Effector memory CD4-positive, alpha-beta T cell (primary cell): ENCODE results near the gene POLRMT.

Experiments
- DNase-seq, 3 donors: peaks; one replicate each; pipeline ENCODE4 v3.0.0-alpha.2; 2020
- H3K27ac ChIP-seq: 2 replicates; pipeline ENCODE4 v1.7.0; 2013; ENCODE audit warnings: mild to moderate bottlenecking, low read length, moderate library complexity; ENCODE audit not compliant: insufficient read depth, poor library complexity, severe bottlenecking
- H3K27me3 ChIP-seq: replicated peaks from 2 replicates; pipeline ENCODE4 v1.7.0; 2013; ENCODE audit warnings: mild to moderate bottlenecking, low read length; ENCODE audit not compliant: insufficient read depth, control insufficient read depth, poor library complexity, severe bottlenecking
- H3K36me3 ChIP-seq: 2 replicates; pipeline ENCODE4 v1.7.0; 2013; ENCODE audit warnings: mild to moderate bottlenecking, low read length, moderate library complexity; ENCODE audit not compliant: control insufficient read depth, insufficient read depth
- H3K4me1 ChIP-seq: 2 replicates; pipeline ENCODE4 v1.7.0; 2013; ENCODE audit warnings: low read length, mild to moderate bottlenecking; ENCODE audit not compliant: control insufficient read depth, insufficient read depth, poor library complexity, severe bottlenecking
- H3K4me3 ChIP-seq: 2 replicates; pipeline ENCODE4 v1.7.0; 2013; ENCODE audit warnings: low read length, low read depth, mild to moderate bottlenecking; ENCODE audit not compliant: insufficient read depth, poor library complexity, severe bottlenecking
- H3K9me3 ChIP-seq: 2 replicates; pipeline ENCODE4 v1.7.0; 2013; ENCODE audit warnings: mild to moderate bottlenecking, low read length, moderate library complexity; ENCODE audit not compliant: control insufficient read depth

The POLRMT gene

DNA sequence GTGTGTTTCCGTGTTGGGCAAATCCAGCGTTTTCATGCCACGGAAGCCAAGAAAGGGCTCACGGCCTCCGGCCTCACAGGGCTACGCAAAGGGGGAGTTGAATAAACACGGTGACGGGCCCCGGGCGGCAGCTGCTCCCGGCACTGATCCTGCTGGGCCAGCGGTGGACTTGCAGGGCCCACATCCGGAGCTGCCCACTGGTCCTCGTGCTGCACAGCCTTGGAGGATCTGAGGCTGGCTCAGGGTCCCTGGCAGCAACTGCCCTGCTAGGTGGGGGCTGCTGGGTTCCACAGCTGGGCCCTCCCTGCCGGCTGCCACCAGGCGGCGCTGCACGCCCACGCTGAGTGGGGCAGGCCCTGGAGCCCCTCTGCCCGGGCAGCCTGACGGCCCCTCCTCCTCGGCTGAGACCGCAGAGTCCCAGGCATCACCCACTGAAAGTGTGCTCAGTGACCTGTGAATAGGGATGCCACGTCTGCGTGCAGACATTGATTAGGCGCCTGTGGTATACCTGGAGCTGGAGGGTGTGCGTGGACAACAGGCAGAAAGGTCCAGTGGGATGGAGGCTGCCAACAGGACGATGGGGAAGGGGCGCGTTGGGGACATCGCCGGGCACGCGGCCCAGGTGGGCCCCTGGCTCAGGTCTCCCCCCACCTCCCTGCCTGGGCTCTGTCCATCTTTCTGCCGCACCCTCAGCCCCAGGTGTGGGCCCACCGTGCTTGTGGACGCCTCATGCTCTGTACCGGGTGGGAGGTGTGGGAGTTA, 48.9 kb downstream of the POLRMT start:
- Histone ChIP-seq H3K4me1 (peaks cover 17% of the 10 kb centered on the region), H3K27ac (no peak overlapping the region)

DNA sequence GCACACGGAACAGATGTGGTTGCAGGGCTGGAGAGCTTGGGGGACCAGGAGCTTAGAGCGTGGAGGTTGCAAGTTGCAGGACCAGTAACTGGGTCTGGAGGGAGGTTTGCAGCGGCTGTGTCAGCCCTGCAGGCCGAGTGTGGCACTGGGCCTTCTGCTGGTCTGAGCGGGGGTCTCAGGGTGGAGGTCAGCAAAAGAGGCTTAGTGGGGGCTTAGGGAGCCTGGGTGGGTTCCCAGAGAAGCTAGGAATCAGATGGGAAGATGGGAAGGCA, 49.4 kb downstream of the POLRMT start:
- no peak overlapping the region for H3K4me3 ChIP-seq
- peaks cover 36% of the 10 kb centered on the region for H3K36me3 ChIP-seq
- peaks cover 12% of the 10 kb centered on the region for H3K4me1 ChIP-seq
- DNase-seq, result no peak
- peaks cover 4% of the 10 kb centered on the region for H3K27me3 ChIP-seq
- H3K27ac ChIP-seq, result no peak overlapping the region
- no peaks in the 10 kb centered on the region for H3K9me3 ChIP-seq

More for the DNA sequence above, 48.9 kb downstream of the POLRMT start:
- Histone ChIP-seq H3K4me3 (no peak overlapping the region), H3K9me3 (no peaks in the 10 kb centered on the region), H3K36me3 (peaks cover 31% of the 10 kb centered on the region), H3K27me3 (peaks cover 9% of the 10 kb centered on the region)
- peak; percentile 32 to 49 (median 38) for DNase-seq

DNA sequence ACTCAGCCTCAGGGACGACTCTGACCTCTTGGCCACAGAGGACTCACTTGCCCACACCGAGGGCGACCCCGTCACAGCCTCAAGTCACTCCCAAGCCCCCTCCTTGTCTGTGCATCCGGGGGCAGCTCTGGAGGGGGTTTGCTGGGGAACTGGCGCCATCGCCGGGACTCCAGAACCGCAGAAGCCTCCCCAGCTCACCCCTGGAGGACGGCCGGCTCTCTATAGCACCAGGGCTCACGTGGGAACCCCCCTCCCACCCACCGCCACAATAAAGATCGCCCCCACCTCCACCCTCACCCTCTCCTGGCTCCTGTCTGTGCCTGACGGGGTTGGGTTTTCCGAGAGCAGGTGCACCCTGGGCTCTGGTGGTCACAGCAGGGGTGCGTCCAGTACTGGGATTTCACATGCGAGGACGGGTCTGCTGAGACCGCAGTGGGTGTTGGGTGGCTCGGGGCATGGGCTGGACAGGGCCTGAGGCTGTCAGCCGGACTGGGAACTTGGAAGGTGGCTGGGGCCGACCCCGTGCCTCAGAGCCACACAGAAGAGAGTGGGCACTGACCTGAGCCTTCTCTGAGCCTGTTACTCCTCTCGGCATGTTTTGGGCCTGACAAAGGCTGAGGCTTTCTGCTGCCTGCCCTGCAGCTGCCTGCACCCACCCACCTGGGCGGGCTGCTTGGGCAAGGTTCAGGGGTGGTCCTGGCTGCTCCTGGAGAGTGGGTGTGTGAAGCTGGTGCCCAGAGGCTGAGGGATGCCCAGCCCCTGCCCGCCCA, 50.0 kb downstream of the POLRMT start:
- Histone ChIP-seq H3K4me1 (peaks cover 7% of the 10 kb centered on the region), H3K27me3 (no peaks in the 10 kb centered on the region), H3K9me3 (no peaks in the 10 kb centered on the region), H3K4me3 (no peak overlapping the region), H3K27ac (no peak overlapping the region), H3K36me3 (peaks cover 36% of the 10 kb centered on the region)
- no peak for DNase-seq

DNA sequence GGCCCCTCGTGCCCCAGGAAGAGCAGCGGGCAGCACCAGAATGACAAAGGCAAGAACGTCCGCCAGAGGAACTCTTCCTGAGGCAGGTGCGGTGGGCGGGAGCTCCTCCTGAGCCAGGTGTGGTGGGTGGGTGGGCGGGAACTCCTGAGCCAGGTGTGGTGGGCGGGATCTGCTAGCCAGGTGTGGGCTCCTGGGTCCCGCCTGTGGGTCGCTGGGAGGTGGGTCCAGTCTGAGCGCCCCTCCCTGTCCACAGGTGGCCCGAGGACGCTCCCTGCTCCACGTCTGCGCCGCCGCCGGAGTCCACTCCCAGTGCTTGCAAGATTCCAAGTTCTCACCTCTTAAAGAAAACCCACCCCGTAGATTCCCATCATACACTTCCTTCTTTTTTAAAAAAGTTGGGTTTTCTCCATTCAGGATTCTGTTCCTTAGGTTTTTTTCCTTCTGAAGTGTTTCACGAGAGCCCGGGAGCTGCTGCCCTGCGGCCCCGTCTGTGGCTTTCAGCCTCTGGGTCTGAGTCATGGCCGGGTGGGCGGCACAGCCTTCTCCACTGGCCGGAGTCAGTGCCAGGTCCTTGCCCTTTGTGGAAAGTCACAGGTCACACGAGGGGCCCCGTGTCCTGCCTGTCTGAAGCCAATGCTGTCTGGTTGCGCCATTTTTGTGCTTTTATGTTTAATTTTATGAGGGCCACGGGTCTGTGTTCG, 50.7 kb downstream of the POLRMT start:
- Histone ChIP-seq H3K9me3 (no peaks in the 10 kb centered on the region), H3K36me3 (peaks cover 36% of the 10 kb centered on the region), H3K27me3 (no peaks in the 10 kb centered on the region), H3K4me3 (no peak overlapping the region), H3K4me1 (no peaks in the 10 kb centered on the region), H3K27ac (no peak overlapping the region)
- DNase-seq, result no peak

DNA sequence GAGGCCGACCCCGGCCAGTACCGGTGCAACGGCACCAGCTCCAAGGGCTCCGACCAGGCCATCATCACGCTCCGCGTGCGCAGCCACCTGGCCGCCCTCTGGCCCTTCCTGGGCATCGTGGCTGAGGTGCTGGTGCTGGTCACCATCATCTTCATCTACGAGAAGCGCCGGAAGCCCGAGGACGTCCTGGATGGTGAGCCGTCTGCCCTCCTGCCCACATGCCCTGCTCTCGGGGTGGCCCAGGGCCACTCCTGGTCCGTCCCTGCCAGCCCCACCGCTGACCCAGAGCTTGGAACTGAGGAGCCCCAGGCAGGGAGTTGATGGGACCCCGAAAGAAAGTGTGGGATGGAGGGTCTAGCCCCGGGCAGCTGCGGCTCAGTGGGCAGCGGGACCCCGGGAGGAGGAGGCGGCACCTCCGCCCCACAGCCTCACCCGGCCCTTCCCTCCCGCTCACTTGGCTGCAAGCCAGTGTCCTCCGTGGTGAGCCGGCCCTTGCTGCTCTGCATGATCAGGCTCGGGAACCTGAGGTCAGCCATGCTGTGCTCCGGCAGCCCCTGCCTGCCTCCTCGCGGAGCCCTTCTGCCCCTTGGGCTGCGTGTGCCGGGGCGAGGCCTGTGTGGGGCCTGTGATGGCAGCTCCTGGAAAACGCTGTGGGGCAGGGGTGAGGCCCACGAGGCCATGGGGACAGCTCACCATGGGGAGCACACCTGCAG, 51.8 kb downstream of the POLRMT start:
- Histone ChIP-seq H3K27me3 (no peaks in the 10 kb centered on the region), H3K4me3 (no peak overlapping the region), H3K4me1 (no peaks in the 10 kb centered on the region), H3K36me3 (peaks cover 41% of the 10 kb centered on the region), H3K9me3 (no peaks in the 10 kb centered on the region), H3K27ac (no peak overlapping the region)
- no peak for DNase-seq

DNA sequence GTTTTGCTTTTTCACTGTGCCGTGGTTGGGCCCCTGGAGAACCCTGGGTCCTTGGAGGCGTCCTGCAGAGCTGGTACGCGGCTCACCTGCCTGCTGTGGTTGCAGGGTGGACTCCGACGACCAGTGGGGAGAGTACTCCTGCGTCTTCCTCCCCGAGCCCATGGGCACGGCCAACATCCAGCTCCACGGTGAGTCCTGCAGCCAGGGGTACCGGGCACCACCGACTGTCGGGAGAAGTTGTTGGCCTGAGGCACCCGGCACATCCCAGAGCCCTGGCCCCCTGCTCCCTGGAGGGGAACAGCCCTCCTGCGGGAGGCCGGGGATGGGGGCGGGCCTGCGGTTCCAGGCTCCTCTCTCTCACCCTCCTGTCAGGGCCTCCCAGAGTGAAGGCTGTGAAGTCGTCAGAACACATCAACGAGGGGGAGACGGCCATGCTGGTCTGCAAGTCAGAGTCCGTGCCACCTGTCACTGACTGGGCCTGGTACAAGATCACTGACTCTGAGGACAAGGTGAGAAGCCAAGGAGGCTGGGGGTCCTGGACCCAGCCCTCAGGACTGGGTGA, 53.0 kb downstream of the POLRMT start:
- Histone ChIP-seq H3K27ac (no peak overlapping the region), H3K4me1 (peaks cover 5% of the 10 kb centered on the region), H3K4me3 (no peak overlapping the region), H3K36me3 (peaks cover 41% of the 10 kb centered on the region), H3K27me3 (no peaks in the 10 kb centered on the region), H3K9me3 (no peaks in the 10 kb centered on the region)
- no peak for DNase-seq

DNA sequence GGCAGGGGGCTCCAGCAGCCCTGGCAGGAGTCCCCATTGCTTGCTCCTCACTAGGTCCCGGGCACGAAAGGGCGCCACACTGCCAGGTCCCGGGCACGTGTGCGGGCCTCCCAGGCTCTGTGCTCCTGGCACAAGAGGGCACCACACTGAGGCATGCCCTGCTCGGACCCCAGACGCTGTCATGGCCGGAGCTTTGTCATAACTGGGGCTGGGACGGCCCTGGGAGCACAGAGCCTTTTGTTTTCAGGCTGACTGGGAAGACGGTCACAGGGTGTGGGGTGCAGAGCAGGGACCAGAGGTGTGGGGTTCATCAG, 53.5 kb downstream of the POLRMT start:
- Histone ChIP-seq H3K9me3 (no peaks in the 10 kb centered on the region), H3K27ac (no peak overlapping the region), H3K27me3 (no peaks in the 10 kb centered on the region), H3K4me1 (peaks cover 8% of the 10 kb centered on the region), H3K4me3 (no peak overlapping the region), H3K36me3 (peaks cover 41% of the 10 kb centered on the region)
- DNase-seq, result no peak

DNA sequence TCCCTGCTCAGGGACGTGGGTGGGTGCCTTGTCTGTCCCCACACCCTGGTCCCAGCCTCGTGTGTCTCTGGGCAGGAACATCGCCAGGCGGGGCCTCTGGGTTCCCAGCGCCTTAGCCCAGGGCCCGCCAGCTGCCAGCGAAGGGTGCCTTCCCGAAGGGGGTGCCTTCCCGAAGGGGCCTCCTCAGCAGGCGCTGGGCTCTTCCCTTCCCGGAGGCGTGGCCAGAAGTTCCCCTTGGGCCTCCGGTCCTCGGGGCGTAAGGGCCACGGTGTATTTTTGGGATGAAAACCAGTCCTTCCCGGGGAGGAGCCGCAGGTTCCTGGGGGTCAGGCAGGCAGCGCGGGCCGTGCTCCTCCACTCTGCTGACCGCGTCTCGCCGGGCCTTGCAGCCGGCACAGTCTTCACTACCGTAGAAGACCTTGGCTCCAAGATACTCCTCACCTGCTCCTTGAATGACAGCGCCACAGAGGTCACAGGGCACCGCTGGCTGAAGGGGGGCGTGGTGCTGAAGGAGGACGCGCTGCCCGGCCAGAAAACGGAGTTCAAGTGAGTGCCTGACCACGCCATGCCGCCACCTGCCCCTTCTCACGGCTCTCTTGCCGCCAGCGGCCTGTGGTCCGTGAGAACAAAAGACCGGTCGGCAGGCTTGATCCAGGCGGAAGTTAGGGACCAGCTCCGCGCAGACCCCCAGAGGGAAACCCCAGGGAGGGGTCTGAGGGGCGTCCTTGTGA, 54.1 kb downstream of the POLRMT start:
- Histone ChIP-seq H3K27me3 (no peaks in the 10 kb centered on the region), H3K27ac (no peak overlapping the region), H3K36me3 (peaks cover 41% of the 10 kb centered on the region), H3K4me1 (peaks cover 13% of the 10 kb centered on the region), H3K4me3 (no peak overlapping the region), H3K9me3 (no peaks in the 10 kb centered on the region)
- DNase-seq, result no peak
